Stimulated activated CD8-positive, alpha-beta memory T cell treated with anti-CD3 and anti-CD28 coated beads, Interleukin-12 subunit alpha, Interleukin-12 subunit beta, amount 100 ng/mL, for 24 hours (primary cell): ENCODE data around the gene MOB1A.
"Not testable (repeated sequence)": the region's sequence is repeated elsewhere in the genome, so short reads cannot be mapped to it uniquely, and the experiment has no call there.

ENCODE experiments used
- DNase-seq: peaks from one replicate; pipeline ENCODE4 v3.0.0-alpha.2; 2020; ENCODE audit errors: extremely low read depth

Gene MOB1A

GRCh38 chr2:74198461-74199274, 20.0 kb upstream of the MOB1A start, which contains the start of gene MTHFD2:
MTHFD2 (plus strand) TSS chr2:74198615; CDS start chr2:74198642, 27 bp downstream.
- peak; percentile 82 for DNase-seq

GRCh38 chr2:74198023-74198460, 19.4 kb upstream of the MOB1A start:
- DNase-seq, result no peak

- no peak for DNase-seq
Observed at GRCh38 chr2:74197049-74197448, 18.4 kb upstream of the MOB1A start.

- DNase-seq, result no peak
Observed at GRCh38 chr2:74194799-74195198, 16.1 kb upstream of the MOB1A start.

GRCh38 chr2:74191596-74192380, 13.1 kb upstream of the MOB1A start:
- no peak for DNase-seq

GRCh38 chr2:74188696-74189095, 10.0 kb upstream of the MOB1A start:
- no peak for DNase-seq

GRCh38 chr2:74188018-74188601, 9.4 kb upstream of the MOB1A start:
- DNase-seq, result no peak

- DNase-seq, result not testable (repeated sequence)
Observed at GRCh38 chr2:74186706-74187105, 8.0 kb upstream of the MOB1A start.

- DNase-seq, result no peak
Observed at GRCh38 chr2:74186038-74186437, 7.4 kb upstream of the MOB1A start.

- no peak for DNase-seq
Observed at GRCh38 chr2:74183878-74184277, 5.2 kb upstream of the MOB1A start.

- no peak for DNase-seq
Observed at GRCh38 chr2:74181739-74182138, 3.1 kb upstream of the MOB1A start.

- no peak for DNase-seq
Observed at GRCh38 chr2:74179063-74179865, 585 bp upstream of the MOB1A start.

- DNase-seq, result no peak
Observed at GRCh38 chr2:74177696-74178095, 983 bp downstream of the MOB1A start.

GRCh38 chr2:74174909-74175308, 3.8 kb downstream of the MOB1A start:
- no peak for DNase-seq

- no peak for DNase-seq
Observed at GRCh38 chr2:74168739-74169138, 9.9 kb downstream of the MOB1A start.

- no peak for DNase-seq
Observed at GRCh38 chr2:74164761-74165160, 13.9 kb downstream of the MOB1A start.

GRCh38 chr2:74162951-74163350, 15.7 kb downstream of the MOB1A start:
- no peak for DNase-seq

- DNase-seq, result no peak
Observed at GRCh38 chr2:74155830-74156229, 22.8 kb downstream of the MOB1A start.

- no peak for DNase-seq
Observed at GRCh38 chr2:74152954-74153353, 25.7 kb downstream of the MOB1A start.

GRCh38 chr2:74149570-74150319, 28.9 kb downstream of the MOB1A start:
- DNase-seq, result no peak

GRCh38 chr2:74149247-74149525, 29.5 kb downstream of the MOB1A start:
- no peak for DNase-seq
